GM21360 (cell line): ENCODE results near the gene PFKL.

Source experiments
- ATAC-seq: cut with Tn5 transposase; IDR thresholded peaks from one replicate; pipeline ENCODE4 v1.9.1; 2021; ENCODE audit warnings: mild to moderate bottlenecking, moderate library complexity; ENCODE audit not compliant: unreplicated experiment

The PFKL gene

GRCh38 chr21:44325386-44326271 is 25.8 kb downstream of the PFKL start:
- ATAC-seq = no peak

GRCh38 chr21:44326272-44326647 is 26.4 kb downstream of the PFKL start:
- no peak for ATAC-seq

GRCh38 chr21:44326716-44327602 is 27.1 kb downstream of the PFKL start:
- ATAC-seq = no peak

GRCh38 chr21:44327603-44327974 is 27.7 kb downstream of the PFKL start:
- no peak for ATAC-seq

DNA sequence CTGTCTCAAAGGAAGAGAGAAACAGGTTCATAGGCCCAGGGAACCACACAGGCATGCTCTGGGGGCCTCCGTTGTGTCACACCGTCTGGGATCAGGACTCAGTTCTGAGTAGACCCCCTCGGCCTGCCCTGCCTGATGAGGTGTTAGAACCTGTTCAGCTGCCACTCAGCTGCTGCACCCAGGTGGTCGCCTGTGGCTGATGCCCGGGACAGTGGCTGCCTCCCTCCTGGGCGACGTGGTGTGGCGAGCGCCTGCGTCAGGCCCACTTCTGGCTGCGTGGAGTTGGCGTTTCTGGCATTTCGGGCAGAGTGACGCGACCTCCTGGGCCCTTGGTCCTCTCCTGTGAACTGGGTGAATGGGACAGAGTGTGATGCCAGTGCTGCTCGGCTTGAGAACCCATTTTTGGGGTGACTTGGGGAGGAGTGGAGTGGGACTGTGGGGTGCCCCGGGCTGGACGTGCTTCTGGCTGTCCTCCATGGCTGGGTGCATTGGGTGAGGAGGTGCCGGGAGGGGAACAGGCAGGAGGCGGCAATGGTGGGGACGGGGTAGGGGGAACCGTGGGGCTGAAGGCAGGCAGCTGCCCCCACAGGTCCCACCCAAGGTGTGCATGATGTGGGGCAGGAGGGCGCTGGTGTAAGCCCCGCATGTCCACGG is 28.5 kb downstream of the PFKL start:
- no peak for ATAC-seq

DNA sequence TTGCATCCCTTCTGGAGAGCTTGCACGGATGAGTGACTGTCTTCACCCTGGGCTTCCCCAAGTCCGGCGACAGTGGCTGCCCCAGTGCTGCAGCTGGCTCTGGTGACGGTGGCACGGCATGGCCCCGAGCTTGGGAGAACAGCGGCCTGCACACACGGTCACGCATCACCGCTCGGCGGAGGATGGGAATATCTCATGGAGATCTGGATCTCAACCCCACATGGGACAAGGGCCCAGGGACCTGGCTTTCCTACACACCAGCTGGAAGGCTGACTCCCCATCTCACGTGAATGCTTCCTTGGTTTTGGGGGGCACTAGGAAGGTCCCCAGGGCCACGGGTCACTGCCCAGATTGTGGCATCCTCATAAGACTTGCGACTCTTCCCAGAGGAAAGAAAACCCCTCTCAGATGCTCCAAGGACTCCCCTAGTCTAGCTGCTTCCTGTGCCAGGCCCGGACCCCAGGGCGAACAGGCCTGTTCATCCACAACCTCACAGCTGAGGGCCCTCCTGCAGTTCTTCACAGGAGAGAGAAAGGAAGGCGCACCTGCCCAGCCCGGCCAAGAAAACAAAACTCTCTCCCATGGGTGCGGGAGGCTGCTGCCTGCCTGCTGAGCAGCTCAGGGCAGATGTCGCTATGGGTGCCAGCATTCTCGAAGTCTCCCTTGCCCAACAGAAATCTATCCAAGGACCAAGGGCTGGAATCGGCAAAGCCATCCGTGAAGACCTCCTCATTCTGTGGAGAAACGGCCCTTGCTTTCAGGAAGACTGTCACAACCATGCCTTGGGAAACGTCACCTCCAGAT is 29.4 kb downstream of the PFKL start:
- no peak for ATAC-seq

DNA sequence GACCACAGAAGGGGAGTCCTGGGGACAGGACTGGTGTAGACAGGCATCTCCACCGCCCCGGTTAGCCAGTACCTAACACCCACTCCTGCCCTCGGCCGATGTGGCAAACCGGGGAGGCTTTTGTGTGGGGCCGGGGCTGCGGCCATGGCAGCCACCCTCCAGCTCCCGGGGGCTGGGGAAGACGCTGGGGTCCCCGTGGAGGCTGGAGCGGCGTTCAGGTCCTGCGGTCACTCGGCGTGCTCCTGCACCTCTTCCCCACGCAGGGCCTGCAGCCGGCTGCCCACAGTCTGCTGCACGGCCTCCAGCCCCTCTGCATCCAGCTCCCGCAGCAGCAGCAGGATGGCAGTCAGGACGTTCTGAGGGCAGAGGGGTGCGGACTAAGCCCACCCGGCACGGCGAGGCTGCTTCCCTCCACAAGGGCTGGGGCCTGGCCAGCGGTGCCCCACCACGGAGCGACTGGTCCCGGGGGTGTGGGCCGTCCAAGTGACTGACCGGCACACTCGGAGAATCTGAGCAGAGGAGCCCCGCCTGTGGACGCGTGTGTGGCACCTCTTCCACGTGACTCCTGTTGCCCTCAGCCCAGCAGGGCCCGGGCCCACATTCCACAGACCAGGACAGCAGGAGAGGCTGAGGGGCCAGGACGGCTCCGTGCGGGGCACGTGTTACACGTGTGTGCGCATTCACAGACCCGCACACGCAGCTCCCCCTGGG is 30.3 kb downstream of the PFKL start:
- no peak for ATAC-seq

DNA sequence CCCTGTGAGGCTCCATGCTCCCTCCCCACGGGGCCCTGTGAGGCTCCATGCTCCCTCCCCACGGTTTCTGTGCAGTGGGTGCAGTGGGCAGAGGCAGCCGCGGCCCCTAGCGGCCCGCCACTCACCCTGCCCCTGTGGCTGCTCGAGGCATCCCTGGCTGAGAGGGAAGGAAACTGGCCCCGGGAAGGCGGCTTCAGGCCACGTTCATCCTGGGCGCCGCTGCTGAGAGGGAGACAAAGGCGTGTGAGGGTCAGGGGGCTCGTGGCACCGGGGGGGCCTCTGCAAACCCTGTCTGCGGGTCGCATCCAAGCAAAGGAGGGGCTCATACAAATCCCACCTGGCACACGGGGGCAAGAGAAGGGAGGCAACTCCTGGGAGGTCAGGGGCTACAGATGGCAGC is 30.8 kb downstream of the PFKL start:
- no peak for ATAC-seq

GRCh38 chr21:44331209-44331608 is 31.4 kb downstream of the PFKL start:
- ATAC-seq = no peak

GRCh38 chr21:44331650-44332307 is 31.9 kb downstream of the PFKL start:
- ATAC-seq = no peak

- no peak for ATAC-seq
These were observed 32.5 kb downstream of the PFKL start for GRCh38 chr21:44332383-44332782.

GRCh38 chr21:44332965-44333364 is 33.1 kb downstream of the PFKL start:
- ATAC-seq = no peak

GRCh38 chr21:44333509-44334328 is 33.9 kb downstream of the PFKL start:
- no peak for ATAC-seq

DNA sequence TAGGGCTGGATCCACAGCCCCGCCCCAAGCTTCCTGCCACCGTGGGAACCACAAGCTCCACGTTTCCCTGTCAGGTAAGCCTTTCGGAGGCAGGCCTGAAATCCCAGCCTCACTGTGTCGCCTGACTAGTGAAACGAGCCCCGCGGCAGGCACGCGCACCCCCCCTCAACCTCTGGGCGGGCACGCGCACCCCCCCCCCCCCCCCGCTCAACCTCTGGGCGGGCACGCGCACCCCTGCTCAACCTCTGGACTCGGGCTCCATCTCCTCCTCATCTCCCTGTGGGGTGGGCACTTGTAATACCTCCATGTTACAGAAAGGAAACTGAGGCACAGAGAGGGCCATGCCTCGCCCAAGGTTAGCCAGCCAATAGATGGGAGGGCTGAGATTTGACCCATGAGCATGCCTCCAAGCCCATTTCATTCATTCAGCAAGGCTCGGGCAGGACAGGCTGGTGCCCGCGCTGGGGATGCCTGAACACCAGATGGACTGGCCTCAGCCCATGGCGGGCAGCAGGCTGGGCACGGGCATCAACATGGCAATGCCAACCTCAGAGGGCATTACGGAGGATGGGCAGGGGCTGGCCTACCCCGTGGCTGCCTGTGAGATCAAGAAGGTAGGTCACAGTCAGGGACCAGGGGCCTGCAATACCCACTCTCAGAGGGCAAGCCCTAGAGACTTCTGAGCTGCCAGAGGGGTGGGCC is 34.6 kb downstream of the PFKL start:
- ATAC-seq = no peak

DNA sequence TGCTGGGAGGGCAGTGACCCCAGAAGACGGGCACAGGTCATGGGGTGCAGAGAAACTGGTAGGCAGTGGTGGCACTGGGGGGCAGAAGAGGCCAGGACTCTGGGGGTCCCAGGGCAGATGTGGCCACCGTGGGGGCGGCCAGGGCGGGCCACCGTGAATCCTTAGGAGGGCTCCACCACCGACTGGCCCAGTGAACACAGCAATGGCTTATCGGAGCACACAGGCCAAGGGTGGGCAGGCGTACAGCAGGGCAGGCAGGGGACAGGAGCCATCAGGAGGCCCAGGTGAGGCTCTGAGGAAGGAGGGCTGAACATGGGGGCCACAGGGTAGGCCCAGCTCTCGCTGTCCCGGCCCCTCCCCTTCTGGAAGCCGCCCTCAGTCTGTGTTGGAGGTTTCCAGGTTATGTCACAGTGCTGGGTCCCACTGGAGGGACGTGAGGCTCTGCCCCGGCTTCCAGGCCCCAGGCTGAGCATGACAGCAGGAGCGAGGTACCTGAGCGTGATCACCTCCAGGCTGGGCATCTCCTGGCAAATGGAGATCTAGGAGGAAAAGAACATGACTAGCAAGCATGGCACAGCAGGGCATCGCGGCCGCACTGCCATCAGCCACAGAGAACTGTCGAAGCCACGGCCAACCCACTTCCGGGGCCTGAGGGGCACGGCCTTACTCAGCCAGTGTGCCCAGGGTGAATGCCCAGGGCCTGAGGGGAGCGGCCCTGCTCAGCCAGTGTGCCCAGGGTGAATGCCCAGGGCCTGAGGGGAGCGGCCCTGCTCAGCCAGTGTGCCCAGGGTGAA is 35.6 kb downstream of the PFKL start:
- ATAC-seq = no peak

- ATAC-seq = no peak
These were observed 37.6 kb downstream of the PFKL start for GRCh38 chr21:44337449-44337848.
